Skeletal muscle cell (primary cell): ENCODE data around the gene CCDC183.
"Not testable (repeated sequence)": the region's sequence is repeated elsewhere in the genome, so short reads cannot be mapped to it uniquely, and the experiment has no call there.

Source experiments
- DNase-seq: peaks from one replicate; pipeline ENCODE4 v3.0.0-alpha.2; 2010; ENCODE audit warnings: low read depth
- H3K4me3 ChIP-seq: 2 replicates; pipeline ENCODE4 v1.5.1; 2011; ENCODE audit warnings: low read depth, mild to moderate bottlenecking, control low read depth, low read length, moderate library complexity

CCDC183 gene

GRCh38 chr9:136843801-136844740 lies 47.9 kb downstream of the CCDC183 start:
- H3K4me3 ChIP-seq, DNase-seq: not testable (repeated sequence)

DNA sequence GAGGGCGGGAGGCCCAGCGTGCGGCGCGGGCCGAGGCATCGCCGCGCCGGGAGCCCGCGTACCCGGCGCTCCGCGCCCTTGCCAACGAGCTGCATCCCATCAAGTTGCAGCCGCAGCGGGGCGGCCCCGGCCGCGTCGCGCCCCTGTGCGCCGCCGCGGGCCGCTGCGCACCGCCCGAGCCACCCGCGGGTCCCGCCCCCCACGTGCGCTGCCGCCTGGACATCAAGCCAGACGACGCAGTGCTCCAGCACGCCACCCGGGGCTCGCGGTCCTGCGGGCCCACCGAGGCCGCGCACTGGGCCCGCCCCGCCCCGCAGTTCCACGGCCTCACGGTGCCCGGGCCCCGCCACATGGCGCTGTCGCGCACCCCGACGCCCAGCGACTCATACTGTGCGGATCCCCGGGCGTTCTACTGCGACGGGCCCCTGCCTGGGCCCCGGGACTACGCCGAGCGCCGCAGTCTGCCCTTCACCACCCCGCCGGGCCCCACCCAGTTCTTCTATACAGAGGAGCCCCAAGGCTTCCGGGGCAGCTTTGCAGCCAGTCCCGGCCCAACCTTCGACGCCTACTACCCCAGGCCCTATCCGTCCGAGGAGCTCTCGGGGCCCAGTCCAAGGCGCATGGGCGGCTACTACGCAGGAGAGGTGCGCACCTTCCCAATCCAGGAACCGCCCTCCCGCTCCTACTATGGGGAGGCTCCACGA lies 48.8 kb downstream of the CCDC183 start:
- DNase-seq: no peak
- no peak overlapping the region for H3K4me3 ChIP-seq

DNA sequence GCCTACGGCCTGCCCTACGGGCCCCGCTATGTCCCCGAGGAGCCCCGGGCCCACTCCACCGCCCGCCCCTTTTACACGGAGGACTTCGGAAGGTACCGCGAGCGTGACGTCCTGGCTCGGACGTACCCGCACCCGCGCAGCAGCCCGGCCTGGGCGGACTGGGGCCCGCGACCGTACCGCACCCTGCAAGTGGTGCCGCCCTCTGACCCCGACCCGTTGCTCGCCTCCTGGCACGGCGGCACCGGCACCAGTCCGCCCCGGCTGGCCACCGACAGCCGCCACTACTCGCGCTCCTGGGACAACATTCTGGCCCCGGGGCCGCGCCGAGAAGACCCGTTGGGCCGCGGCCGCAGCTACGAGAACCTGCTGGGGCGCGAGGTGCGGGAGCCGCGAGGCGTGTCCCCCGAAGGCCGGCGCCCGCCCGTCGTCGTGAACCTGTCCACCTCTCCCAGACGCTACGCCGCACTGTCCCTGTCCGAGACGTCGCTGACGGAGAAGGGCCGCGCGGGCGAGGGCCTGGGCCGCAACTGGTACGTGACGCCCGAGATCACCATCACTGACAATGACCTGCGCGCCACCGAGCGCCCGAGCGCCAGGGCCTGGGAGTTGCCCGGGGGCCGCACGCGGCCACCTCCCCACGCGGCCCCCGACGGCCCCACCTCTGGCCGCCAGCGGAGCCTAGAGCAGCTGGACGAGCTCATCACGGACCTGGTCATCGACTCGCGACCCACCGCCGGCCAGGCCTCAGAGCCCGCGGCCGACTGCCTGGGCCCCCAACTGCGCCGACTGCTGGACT lies 49.5 kb downstream of the CCDC183 start:
- H3K4me3 ChIP-seq: peak overlapping the region; percentile 17
- DNase-seq: no peak

DNA sequence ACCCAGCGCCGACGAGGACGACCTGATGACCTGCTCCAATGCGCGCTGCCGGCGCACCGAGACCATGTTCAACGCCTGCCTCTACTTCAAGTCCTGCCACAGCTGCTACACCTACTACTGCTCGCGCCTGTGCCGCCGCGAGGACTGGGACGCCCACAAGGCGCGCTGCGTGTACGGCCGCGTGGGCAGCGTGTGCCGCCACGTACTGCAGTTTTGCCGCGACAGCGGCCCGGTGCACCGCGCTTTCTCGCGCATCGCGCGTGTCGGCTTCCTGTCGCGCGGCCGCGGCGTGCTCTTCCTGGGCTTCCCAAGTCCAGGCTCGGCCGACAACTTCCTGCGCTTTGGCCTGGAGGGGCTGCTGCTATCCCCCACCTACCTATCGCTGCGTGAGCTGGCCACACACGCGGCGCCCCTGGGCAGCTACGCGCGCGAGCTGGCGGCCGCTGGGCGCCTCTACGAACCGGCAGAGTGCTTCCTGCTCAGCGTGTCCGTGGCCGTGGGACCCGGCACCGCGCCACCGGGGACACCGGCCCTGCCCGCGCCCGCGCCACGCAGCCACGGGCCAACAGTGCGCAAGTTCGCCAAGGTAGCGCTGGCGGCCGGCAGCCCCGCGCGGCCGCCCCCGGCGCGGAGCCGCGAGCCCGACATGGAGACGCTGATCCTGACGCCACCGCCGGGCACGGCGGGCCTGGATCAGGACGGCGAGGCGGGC lies 50.4 kb downstream of the CCDC183 start:
- no peak for DNase-seq
- peak overlapping the region; percentile 41 for H3K4me3 ChIP-seq

DNA sequence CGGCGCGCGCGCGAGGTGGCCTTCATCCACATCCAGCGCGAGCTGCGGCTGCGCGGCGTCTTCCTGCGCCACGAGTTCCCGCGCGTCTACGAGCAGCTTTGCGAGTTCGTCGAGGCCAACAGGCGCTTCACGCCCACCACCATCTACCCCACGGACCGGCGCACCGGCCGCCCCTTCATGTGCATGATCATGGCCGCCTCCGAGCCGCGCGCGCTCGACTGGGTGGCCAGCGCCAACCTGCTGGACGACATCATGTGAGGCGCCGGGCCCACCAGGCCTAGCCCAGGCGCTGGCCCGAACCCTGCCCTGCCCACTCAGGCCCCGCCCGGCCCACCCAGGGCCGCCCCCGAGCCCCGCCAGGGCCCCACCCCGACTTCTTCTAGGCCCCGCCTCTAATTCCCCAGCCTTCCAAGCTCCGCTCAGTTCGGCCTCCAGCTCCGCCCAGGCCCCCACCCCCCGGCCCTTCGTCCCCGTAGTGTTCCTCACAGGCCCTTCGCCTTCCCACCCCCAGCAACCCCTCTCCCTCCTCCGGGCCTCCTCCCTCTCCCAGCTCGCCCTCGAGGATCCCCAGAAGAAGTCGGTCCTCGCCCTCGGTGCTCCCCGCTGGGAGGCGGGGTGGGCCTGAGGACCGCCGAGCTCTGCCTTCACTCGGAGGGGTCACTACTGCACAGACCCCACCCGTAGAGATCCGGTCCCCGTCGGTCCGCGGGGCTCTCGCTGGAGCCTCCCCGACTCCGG lies 51.1 kb downstream of the CCDC183 start:
- H3K4me3 ChIP-seq: peak overlapping the region; percentile 100

GRCh38 chr9:136847826-136848392 lies 51.8 kb downstream of the CCDC183 start:
- DNase-seq: peak; percentile 64
- peak overlapping the region; percentile 100 for H3K4me3 ChIP-seq

More for the DNA sequence above, 51.1 kb downstream of the CCDC183 start:
- DNase-seq: peak; percentile 64

DNA sequence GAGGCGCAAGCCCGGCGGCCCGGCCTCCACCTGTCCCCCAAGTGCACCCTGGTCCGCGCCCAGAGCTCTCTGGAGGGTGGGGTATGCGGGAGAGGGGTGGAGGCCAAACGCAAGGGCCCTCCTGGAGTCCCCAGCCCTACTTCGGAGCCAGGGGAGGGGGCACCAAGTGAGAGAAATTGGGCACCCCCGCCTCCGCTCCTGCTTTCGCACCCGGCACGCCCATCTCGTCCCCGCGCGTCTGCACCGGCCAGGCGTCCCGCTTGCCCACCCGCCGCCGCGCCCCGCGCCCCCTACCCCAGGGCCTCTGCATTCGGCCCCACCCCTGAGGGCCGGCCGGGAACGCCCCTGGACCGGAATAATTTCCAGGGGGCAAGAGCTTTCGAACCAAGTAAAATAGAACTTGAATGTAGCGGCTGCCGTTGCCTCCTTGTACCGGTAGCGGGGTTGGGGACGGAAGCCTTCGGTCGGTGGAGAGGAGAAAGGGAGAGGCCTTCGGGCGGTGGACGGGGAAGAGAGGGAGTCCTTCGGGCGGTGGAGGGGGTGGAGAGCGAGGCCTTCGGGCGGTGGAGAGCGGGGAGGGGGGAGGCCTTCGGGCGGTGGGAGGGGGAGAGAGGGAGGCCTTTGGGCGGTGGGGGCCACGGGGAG lies 52.4 kb downstream of the CCDC183 start:
- DNase-seq: no peak
- peak overlapping the region; percentile 100 for H3K4me3 ChIP-seq

- H3K4me3 ChIP-seq: peak within 1 kb of the TSS; percentile 100
- DNase-seq: peak; percentile 96
These were observed 53.2 kb downstream of the CCDC183 start, which contains the start of gene PHPT1 for GRCh38 chr9:136849038-136849959. PHPT1 (plus strand) TSS chr9:136849409; CDS start chr9:136849431, 22 bp downstream.

DNA sequence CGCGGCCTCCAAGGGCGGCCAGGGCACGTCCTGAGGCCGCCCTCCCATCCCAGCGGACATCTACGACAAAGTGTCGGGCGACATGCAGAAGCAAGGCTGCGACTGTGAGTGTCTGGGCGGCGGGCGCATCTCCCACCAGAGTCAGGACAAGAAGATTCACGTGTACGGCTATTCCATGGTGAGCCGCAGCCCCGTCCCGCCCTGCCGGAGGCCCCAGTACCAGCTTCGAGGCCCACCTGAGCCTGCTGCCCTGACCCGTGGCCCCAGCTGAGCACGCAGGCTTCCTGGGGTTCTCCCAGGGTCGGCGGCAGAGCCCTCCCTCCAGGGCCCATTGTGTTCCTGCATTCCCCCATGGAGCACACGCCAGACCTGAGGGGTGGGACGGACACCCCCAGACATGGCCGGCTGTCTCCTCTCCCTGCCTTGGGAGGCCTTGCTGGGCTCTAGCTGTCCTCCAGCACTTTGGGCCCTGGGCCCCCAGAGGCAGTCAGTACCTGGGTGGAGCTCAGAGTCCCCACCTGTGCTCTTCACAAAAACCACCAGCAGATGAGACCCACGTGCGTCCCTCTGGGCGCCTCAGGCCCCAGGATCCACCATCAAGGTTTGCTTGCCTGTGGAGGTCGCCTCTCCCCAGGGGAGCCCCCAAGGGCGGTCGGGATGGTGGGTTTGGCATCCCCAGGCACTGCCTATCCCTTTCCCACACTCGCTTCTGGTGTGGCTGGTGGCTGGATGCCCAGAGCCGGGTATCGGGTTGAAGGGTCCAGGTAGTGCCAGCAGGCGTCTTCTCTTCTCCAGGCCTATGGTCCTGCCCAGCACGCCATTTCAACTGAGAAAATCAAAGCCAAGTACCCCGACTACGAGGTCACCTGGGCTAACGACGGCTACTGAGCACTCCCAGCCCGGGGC lies 54.1 kb downstream of the CCDC183 start:
- peak overlapping the region; percentile 100 for H3K4me3 ChIP-seq
- DNase-seq: no peak

DNA sequence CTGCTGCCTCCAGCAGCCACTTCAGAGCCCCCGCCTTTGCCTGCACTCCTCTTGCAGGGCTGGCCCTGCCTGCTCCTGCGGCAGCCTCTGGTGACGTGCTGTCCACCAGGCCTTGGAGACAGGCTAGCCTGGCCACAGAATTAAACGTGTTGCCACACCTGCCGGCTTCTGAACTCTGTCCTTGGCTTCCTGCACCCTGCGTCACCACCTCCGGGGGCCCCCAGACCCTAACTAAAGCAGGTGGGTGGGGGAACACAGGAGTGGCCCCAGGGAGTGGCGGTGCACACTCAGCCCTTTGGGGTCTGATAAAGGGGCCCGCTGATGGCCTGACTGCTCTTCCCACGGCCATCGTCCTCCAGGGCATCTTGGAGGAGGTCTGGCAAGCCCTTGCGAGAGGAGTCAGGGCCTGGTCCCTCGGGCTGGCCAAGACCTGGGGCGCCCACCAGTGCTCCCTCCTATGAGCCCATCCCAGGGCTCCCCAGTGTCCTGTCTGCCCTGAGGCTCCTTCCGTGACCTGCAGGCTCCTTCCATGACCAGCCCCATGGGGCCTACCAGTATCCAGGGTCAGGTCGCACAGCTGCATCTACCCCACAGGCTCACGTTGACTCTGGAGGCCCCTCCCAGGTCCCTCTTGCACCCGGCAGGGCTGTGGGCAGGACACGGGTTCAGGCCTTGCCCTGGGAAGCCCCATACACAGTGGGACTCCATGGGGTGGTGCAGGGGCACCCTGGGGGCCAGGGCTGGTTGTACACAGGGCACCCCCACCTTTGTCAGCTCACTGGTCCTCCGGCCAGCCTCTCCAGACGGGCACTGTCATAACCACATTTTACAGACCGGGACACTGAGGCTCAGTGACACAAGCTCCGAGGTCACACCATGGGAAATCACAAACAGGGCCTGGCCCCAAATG lies 55.0 kb downstream of the CCDC183 start:
- DNase-seq: no peak

DNA sequence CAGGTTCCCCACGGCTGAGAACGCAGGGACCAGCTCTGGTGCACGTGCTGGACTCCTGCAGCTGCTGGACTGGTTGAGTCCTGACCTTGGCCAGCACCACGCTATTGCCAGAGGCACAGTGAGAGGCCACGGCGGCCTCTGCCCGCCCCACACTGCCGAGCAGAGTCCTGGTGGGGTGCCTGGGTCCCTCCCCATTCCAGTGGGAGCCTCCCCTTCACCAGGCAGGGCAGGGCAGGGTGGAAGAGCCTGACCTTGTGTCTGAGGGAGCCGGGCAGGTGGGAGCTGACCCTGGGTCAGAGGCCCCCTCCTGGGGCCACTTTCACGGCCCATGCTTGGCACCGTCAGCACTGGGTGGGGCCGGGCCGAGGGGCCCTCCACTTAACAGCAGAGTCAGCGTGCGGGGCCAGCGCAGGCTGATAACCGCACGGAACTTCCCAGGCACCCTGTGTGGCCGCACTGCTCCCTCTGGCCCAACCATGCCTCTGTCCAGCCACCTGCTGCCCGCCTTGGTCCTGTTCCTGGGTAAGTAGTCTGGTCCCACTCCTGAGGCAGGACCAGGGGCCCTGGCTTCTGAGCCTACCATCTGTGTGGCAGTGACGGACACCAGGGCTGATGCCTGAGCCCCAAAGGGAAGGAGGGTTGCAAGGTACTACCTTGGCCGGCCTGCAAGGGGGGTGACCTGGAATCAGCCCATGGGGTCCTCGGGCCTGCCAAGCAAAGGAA lies 56.0 kb downstream of the CCDC183 start, which contains the start of gene MAMDC4:
Gene MAMDC4, plus strand, starts transcription at position 406 of the 723 bp plus-strand sequence. Its CDS starts 71 bp downstream, at position 477.
- no peak for DNase-seq
- H3K4me3 ChIP-seq: no peak within 1 kb of the TSS

More for the DNA sequence above, 55.0 kb downstream of the CCDC183 start:
- no peak overlapping the region for H3K4me3 ChIP-seq

GRCh38 chr9:136852664-136853595 lies 56.8 kb downstream of the CCDC183 start:
- H3K4me3 ChIP-seq: no peak overlapping the region
- no peak for DNase-seq

DNA sequence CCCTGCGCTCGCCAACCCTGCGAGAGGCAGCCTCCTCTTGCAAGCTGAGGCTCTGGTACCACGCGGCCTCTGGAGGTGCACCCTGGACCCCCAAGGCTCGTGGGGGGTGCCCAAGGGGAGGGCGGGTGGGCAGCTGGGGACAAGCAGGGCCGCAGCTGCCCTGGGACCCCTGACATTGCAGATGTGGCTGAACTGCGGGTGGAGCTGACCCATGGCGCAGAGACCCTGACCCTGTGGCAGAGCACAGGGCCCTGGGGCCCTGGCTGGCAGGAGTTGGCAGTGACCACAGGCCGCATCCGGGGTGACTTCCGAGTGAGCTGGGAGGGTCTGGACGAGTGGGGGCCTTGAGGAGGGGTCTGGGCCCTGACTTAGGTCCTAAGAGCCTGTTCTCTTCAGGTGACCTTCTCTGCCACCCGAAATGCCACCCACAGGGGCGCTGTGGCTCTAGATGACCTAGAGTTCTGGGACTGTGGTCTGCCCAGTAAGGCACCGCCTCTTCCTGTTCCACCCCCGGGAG lies 57.5 kb downstream of the CCDC183 start:
- H3K4me3 ChIP-seq: no peak overlapping the region
- no peak for DNase-seq
